GM23338 (cell line): ENCODE measurements around the gene XAB2.

Experiments used
- EZH2 ChIP-seq: fragments of 200-600 bp; sonication (generic); IDR thresholded peaks from one replicate; pipeline ENCODE4 v1.8.0; 2017; ENCODE audit warnings: antibody characterized with exemption, mild to moderate bottlenecking, low read depth; ENCODE audit not compliant: unreplicated experiment
- TF ChIP-seq, protein P1 (sequence below), 2 experiments: fragments of 200-600 bp in 1 of 2; sonication (generic) in 1 of 2; conservative IDR thresholded peaks; 2 replicates each; pipeline versions ENCODE4 v1.5.1 to v1.6.1; 2016 to 2017; ENCODE audit warnings: antibody characterized with exemption in 2 of 2, low read depth in 2 of 2, mild to moderate bottlenecking in 2 of 2, moderate library complexity in 1 of 2
- TF ChIP-seq, protein P2 (sequence below): IDR thresholded peaks from one replicate; pipeline ENCODE4 v1.6.1; 2018; ENCODE audit warnings: antibody characterized with exemption; ENCODE audit not compliant: unreplicated experiment

DNA sequence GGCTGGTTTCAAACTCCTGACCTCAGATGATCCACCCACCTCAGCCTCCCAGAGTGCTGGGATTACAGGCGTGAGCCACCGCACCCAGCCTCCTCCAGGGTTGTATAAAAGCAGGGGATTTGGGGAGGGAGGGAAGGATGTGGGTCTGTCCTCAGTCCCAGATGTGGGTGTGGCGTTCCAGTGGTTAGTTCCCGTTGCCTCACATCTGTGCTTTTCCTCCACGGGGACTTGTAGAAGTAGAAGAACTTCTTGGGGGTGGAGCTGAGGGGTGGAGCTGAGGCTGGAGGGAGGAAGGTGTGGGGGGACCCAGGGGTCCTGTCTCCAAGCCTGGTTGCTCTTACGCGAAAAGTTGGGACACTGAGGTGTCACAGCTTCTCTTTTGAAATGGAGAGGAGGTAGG, 47.0 kb upstream of the XAB2 start:
- TF ChIP-seq, protein P1, sequence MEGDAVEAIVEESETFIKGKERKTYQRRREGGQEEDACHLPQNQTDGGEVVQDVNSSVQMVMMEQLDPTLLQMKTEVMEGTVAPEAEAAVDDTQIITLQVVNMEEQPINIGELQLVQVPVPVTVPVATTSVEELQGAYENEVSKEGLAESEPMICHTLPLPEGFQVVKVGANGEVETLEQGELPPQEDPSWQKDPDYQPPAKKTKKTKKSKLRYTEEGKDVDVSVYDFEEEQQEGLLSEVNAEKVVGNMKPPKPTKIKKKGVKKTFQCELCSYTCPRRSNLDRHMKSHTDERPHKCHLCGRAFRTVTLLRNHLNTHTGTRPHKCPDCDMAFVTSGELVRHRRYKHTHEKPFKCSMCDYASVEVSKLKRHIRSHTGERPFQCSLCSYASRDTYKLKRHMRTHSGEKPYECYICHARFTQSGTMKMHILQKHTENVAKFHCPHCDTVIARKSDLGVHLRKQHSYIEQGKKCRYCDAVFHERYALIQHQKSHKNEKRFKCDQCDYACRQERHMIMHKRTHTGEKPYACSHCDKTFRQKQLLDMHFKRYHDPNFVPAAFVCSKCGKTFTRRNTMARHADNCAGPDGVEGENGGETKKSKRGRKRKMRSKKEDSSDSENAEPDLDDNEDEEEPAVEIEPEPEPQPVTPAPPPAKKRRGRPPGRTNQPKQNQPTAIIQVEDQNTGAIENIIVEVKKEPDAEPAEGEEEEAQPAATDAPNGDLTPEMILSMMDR (conservative IDR thresholded peaks at IDR 0.05; ENCODE audit: low read depth in 2 of 2) = no peak
- no peak for TF ChIP-seq EZH2
- TF ChIP-seq, protein P2, sequence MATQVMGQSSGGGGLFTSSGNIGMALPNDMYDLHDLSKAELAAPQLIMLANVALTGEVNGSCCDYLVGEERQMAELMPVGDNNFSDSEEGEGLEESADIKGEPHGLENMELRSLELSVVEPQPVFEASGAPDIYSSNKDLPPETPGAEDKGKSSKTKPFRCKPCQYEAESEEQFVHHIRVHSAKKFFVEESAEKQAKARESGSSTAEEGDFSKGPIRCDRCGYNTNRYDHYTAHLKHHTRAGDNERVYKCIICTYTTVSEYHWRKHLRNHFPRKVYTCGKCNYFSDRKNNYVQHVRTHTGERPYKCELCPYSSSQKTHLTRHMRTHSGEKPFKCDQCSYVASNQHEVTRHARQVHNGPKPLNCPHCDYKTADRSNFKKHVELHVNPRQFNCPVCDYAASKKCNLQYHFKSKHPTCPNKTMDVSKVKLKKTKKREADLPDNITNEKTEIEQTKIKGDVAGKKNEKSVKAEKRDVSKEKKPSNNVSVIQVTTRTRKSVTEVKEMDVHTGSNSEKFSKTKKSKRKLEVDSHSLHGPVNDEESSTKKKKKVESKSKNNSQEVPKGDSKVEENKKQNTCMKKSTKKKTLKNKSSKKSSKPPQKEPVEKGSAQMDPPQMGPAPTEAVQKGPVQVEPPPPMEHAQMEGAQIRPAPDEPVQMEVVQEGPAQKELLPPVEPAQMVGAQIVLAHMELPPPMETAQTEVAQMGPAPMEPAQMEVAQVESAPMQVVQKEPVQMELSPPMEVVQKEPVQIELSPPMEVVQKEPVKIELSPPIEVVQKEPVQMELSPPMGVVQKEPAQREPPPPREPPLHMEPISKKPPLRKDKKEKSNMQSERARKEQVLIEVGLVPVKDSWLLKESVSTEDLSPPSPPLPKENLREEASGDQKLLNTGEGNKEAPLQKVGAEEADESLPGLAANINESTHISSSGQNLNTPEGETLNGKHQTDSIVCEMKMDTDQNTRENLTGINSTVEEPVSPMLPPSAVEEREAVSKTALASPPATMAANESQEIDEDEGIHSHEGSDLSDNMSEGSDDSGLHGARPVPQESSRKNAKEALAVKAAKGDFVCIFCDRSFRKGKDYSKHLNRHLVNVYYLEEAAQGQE = no peak
